ENCODE data around the gene PCYT2.

PCYT2 gene

GRCh38 chr17:81888988-81889595, 22.1 kb downstream of the PCYT2 start:
- DNase-seq (ENCODE audit: low read depth in 1 of 2, low spot score in 1 of 2), result no peak
- Histone ChIP-seq H3K4me3 (replicated peaks; ENCODE audit: insufficient read depth, low read length) (no peak overlapping the region), H3K27me3 (ENCODE audit: insufficient read depth, poor library complexity, severe bottlenecking) (no peaks in the 10 kb centered on the region), H3K27ac (replicated peaks) (no peak overlapping the region)
- TF ChIP-seq GABPA (IDR thresholded peaks at IDR 0.05; ENCODE audit: low read depth) (no peak), SPI1 (IDR thresholded peaks at IDR 0.05; ENCODE audit: borderline replicate concordance, low read depth) (no peak), POLR2AphosphoS5 (IDR thresholded peaks at IDR 0.05; ENCODE audit: low read depth) (no peak), REST (IDR thresholded peaks at IDR 0.05; ENCODE audit: insufficient replicate concordance, low read depth) (no peak)
- TF ChIP-seq, protein P1, sequence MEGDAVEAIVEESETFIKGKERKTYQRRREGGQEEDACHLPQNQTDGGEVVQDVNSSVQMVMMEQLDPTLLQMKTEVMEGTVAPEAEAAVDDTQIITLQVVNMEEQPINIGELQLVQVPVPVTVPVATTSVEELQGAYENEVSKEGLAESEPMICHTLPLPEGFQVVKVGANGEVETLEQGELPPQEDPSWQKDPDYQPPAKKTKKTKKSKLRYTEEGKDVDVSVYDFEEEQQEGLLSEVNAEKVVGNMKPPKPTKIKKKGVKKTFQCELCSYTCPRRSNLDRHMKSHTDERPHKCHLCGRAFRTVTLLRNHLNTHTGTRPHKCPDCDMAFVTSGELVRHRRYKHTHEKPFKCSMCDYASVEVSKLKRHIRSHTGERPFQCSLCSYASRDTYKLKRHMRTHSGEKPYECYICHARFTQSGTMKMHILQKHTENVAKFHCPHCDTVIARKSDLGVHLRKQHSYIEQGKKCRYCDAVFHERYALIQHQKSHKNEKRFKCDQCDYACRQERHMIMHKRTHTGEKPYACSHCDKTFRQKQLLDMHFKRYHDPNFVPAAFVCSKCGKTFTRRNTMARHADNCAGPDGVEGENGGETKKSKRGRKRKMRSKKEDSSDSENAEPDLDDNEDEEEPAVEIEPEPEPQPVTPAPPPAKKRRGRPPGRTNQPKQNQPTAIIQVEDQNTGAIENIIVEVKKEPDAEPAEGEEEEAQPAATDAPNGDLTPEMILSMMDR (IDR thresholded peaks at IDR 0.05; ENCODE audit: insufficient read depth, low read length), result no peak

- no peak for DNase-seq (ENCODE audit: low read depth in 1 of 2, low spot score in 1 of 2)
- TF ChIP-seq POLR2AphosphoS5 (IDR thresholded peaks at IDR 0.05; ENCODE audit: low read depth) (no peak), SPI1 (IDR thresholded peaks at IDR 0.05; ENCODE audit: borderline replicate concordance, low read depth) (no peak)
- Histone ChIP-seq H3K27ac (replicated peaks) (no peak overlapping the region), H3K4me3 (replicated peaks; ENCODE audit: insufficient read depth, low read length) (no peak overlapping the region), H3K27me3 (ENCODE audit: insufficient read depth, poor library complexity, severe bottlenecking) (no peaks in the 10 kb centered on the region)
These were observed 22.9 kb downstream of the PCYT2 start for GRCh38 chr17:81888105-81888987.

GRCh38 chr17:81885869-81886548, 25.2 kb downstream of the PCYT2 start:
- no peak overlapping the region for H3K4me3 ChIP-seq (replicated peaks; ENCODE audit: insufficient read depth, low read length)
- H3K27ac ChIP-seq (replicated peaks), result no peak overlapping the region
- DNase-seq (ENCODE audit: low read depth in 1 of 2, low spot score in 1 of 2), result no peak
- TF ChIP-seq SPI1 (IDR thresholded peaks at IDR 0.05; ENCODE audit: borderline replicate concordance, low read depth), result no peak
- TF ChIP-seq POLR2AphosphoS5 (IDR thresholded peaks at IDR 0.05; ENCODE audit: low read depth), result peak; percentile 38; the same call in 1 of the 2 replicates
- H3K27me3 ChIP-seq (ENCODE audit: insufficient read depth, poor library complexity, severe bottlenecking), result no peaks in the 10 kb centered on the region

GRCh38 chr17:81885454-81885853, 25.7 kb downstream of the PCYT2 start:
- no peak for DNase-seq (ENCODE audit: low read depth in 1 of 2, low spot score in 1 of 2)
- no peak overlapping the region for H3K27ac ChIP-seq (replicated peaks)
- H3K4me3 ChIP-seq (replicated peaks; ENCODE audit: insufficient read depth, low read length), result no peak overlapping the region
- no peaks in the 10 kb centered on the region for H3K27me3 ChIP-seq (ENCODE audit: insufficient read depth, poor library complexity, severe bottlenecking)
- TF ChIP-seq, protein P1 (IDR thresholded peaks at IDR 0.05; ENCODE audit: insufficient read depth, low read length), result no peak
- 0 out of 2 replicates have a peak, but pooled peaks have one; percentile 5 for TF ChIP-seq POLR2AphosphoS5 (IDR thresholded peaks at IDR 0.05; ENCODE audit: low read depth)

DNA sequence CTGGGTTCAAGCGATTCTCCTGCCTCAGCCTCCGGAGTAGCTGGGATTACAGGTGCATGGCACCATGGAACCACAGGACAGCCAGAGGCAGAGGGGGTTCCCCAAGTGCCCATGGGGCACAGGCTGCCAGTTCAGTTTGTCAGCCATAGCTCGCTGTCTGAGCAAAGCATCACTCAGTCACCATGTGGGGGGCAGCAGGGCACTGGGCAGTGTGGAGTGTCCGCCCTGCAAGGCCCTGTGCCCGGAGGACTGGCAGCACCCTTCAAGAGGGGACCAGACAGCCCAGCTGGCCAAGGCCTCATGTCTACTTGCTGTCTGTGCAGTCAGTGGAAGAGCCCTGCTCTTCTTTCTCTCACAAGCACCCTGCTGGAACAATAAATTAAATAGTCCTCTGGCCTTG, 26.2 kb downstream of the PCYT2 start:
- H3K27ac ChIP-seq (replicated peaks), result no peak overlapping the region
- DNase-seq (ENCODE audit: low read depth in 1 of 2, low spot score in 1 of 2), result no peak
- no peak overlapping the region for H3K4me3 ChIP-seq (replicated peaks; ENCODE audit: insufficient read depth, low read length)
- H3K27me3 ChIP-seq (ENCODE audit: insufficient read depth, poor library complexity, severe bottlenecking), result no peaks in the 10 kb centered on the region
- TF ChIP-seq GABPA (IDR thresholded peaks at IDR 0.05; ENCODE audit: low read depth), result no peak
- TF ChIP-seq SPI1 (IDR thresholded peaks at IDR 0.05; ENCODE audit: borderline replicate concordance, low read depth), result no peak
- no peak for TF ChIP-seq REST (IDR thresholded peaks at IDR 0.05; ENCODE audit: insufficient replicate concordance, low read depth)
- TF ChIP-seq, protein P1 (IDR thresholded peaks at IDR 0.05; ENCODE audit: insufficient read depth, low read length), result no peak
- no peak; the same call in 1 of the 2 replicates for TF ChIP-seq POLR2AphosphoS5 (IDR thresholded peaks at IDR 0.05; ENCODE audit: low read depth)

All from HL-60 (cell line).